ENCODE results near the gene ARHGEF10L.

ARHGEF10L gene

GRCh38 chr1:17717594-17718535, 178.4 kb downstream of the ARHGEF10L start:
- no peak for TF ChIP-seq CTCF (IDR thresholded peaks at IDR 0.05; ENCODE audit: control insufficient read depth, insufficient read depth, low read depth, low read length, missing control alignments)
- DNase-seq (ENCODE audit: low read depth): no peak
- no peak overlapping the region for H3K4me3 ChIP-seq (ENCODE audit: control insufficient read depth, low read depth, low read length)

GRCh38 chr1:17719874-17720273, 180.4 kb downstream of the ARHGEF10L start:
- peak; percentile 18 for DNase-seq (ENCODE audit: low read depth)
- H3K4me3 ChIP-seq (ENCODE audit: control insufficient read depth, low read depth, low read length): no peak overlapping the region
- TF ChIP-seq CTCF (IDR thresholded peaks at IDR 0.05; ENCODE audit: control insufficient read depth, insufficient read depth, low read depth, low read length, missing control alignments): no peak

- DNase-seq (ENCODE audit: low read depth): no peak
- H3K4me3 ChIP-seq (ENCODE audit: control insufficient read depth, low read depth, low read length): no peak overlapping the region
- TF ChIP-seq CTCF (IDR thresholded peaks at IDR 0.05; ENCODE audit: control insufficient read depth, insufficient read depth, low read depth, low read length, missing control alignments): no peak
These were observed 181.9 kb downstream of the ARHGEF10L start for GRCh38 chr1:17721444-17721843.

- DNase-seq (ENCODE audit: low read depth): no peak
- peak; percentile 34 for TF ChIP-seq CTCF (IDR thresholded peaks at IDR 0.05; ENCODE audit: control insufficient read depth, insufficient read depth, low read depth, low read length, missing control alignments)
- no peak overlapping the region for H3K4me3 ChIP-seq (ENCODE audit: control insufficient read depth, low read depth, low read length)
These were observed 184.2 kb downstream of the ARHGEF10L start for GRCh38 chr1:17723684-17724083.

GRCh38 chr1:17724150-17724549, 184.7 kb downstream of the ARHGEF10L start:
- TF ChIP-seq CTCF (IDR thresholded peaks at IDR 0.05; ENCODE audit: control insufficient read depth, insufficient read depth, low read depth, low read length, missing control alignments): no peak
- no peak overlapping the region for H3K4me3 ChIP-seq (ENCODE audit: control insufficient read depth, low read depth, low read length)
- no peak for DNase-seq (ENCODE audit: low read depth)

GRCh38 chr1:17725084-17725719, 185.7 kb downstream of the ARHGEF10L start:
- no peak overlapping the region for H3K4me3 ChIP-seq (ENCODE audit: control insufficient read depth, low read depth, low read length)
- no peak for DNase-seq (ENCODE audit: low read depth)
- TF ChIP-seq CTCF (IDR thresholded peaks at IDR 0.05; ENCODE audit: control insufficient read depth, insufficient read depth, low read depth, low read length, missing control alignments): no peak
